NOMO-1 treated with dmso at 0.1 percent for 144 hours (cell line): ENCODE data around the gene USP6NL.

Experiments
- DNase-seq: peaks from one replicate; lab custom pipeline; 2025; ENCODE audit not compliant: unreplicated experiment; lab: John Stamatoyannopoulos, UW

The USP6NL gene

GRCh38 chr10:11429439-11430052, 181.9 kb downstream of the USP6NL start:
- no peak for DNase-seq

DNA sequence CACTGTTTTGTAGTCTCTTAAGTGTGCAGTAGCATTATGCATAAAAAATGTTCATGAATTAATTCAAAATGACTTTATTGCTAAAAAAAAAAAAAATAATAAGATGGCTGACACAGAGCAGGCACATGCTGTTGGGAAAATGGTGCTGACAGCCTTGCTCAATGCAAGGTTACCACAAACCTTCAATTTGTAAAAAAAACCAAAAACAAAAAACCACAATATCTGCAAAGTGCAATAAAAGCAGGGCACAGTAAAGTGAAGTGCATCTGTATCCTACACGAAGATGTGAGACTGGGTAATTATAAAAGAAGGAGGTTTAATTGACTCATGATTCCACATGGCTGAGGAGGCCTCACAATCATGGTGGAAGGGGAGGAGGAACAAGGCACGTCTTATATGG, 185.8 kb downstream of the USP6NL start:
- DNase-seq, result no peak

DNA sequence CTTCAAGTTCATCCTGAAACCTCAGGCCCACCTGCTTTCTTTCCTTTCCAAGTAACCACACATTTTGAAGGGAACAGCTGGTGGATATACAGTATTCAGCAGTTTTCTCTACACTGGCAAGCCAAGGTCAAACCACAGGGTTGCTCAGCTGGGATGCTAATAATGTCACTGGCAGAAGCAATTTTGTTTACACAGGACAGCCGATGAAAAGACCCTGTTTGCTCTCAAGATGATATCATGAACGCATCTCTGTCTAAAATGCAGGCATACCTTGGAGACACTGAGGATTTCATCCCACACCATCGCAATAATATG, 186.2 kb downstream of the USP6NL start:
- DNase-seq, result no peak

DNA sequence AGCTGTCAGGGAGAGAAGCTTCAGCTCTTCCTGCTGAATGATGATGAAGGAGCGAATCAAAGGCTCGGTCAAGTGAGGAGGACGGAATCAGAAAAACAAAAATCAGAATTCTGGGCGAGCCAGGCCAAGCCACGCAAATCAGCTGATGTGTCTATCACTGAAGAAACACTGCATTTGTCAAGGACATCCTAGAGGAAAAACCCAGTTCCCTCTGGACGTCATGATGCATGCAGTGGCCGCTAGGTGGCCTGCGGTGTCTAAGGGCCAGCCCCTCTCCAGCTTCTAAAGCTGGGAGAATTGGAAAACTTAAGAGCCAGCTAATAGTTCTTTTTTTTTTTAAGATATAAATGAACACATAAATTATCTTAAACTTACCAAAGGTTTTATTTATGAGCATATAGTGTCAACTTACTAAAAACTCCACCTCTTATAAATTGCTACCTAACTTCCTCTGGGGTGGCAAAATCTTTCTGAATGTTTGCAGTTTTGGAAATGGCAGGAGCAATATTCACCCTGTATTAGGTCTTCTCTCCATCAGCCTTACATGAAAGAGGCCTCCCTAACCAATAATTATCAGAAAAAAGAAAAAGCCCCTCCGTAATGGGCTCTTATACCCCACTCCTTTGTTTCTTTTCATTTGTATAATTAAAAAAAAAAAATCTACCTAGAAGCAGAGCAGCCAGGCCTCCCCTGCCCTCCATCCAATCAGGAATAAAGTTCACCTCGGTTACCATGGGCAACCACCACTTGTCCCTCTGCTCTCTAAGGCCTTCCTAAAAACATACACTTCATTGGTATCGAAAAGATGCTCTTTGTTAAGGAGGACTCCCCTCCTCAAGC, 186.8 kb downstream of the USP6NL start:
- no peak for DNase-seq

DNA sequence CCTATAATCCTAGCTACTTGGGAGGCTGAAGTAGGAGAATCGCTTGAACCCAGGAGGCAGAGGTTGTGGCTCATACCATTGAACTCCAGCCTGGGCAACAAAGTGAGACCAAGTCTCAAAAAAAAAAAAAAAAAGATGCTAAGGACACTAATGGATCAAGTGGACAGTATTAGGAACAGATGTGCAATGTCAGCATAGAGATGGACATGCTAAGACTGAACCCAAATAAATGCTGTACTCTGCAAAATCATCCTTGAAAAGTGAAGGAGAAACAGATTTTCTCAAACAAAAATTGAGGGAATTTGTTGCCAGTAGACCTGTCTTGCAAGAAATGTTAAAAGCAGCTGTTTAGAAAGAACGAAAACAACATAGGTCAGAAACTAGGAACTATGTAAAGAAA, 194.5 kb downstream of the USP6NL start:
- no peak for DNase-seq

GRCh38 chr10:11415095-11415494, 196.4 kb downstream of the USP6NL start:
- no peak for DNase-seq

DNA sequence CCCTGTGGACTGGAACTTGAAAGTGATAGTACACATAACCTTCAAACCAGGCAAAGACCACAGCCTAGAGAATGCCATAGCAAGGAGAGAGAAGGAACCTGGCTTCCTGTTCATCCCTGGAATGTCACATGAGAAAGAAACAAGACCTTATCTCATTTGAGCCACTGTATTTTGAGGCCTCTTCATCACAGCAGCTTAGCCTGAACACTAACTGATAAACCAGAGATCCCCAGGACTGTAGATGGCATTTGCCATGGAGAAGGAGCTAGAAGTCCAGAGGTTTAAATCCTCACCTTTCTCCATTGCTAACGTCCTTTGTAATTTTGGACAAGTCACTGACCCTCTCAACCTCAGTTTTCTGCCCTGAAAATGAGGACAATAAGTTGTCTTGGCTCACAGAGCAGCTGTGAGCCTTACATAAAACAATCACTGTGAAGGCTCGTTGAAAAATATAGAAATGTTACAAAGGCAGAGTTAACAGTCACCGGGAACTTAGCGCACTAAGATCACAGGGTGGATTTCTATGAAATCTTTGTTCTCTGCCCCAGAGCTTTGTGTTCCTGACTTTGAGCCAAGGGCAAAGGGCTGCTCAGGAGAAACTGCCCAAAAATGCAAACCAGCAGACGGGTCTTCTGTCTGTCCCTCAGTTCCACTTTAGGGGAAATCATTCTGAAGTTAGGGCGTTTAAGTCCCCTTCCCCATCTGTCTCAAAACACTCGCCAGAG, 197.0 kb downstream of the USP6NL start:
- no peak for DNase-seq

DNA sequence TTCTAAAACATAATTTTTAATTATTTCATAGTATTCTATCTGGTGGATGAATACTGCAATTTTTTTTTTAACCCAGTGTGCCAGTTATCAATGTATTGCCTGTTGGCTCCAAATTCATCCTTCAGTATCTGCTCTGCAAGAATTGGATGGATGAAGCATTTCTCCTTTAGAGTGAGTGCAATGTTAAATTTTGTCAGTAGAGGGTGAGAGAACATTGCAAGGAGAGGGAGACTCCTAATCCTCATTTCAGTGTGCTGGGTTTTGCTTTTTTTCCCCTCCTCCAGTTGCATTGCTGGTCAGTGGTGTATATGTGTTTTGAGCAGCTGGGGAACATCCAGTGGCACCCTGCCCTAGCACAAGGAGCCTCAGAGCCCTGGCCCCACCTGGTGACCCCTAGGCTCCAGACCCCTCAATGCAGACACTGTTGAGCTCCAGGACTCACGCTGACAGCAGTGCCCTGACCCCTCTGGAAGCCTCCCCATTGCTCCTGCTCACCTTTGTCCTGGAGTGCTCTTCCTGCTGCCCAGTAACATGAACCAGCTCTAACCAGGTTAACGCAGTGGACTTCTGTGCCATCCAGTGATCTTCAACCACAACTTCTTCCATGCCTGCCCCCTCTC, 199.4 kb downstream of the USP6NL start:
- no peak for DNase-seq

DNA sequence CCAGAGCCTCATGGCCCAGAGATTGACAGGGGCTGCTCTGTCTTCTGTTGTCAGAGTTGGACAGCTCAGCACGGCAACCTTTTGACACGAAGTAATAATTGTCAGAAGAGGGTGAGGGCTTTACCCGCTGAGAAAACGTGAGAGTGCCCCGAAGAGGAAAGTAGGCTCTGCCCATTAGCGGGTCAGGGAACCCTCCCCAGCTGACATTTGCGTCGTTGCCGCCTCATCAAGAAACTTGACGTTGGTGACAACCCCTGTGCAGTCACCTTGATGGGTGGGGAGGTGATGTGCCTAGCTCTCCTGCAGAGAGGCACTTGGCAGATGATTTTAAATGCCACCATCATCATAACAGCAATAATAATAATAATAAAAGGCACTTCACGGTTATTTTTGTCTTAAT, 202.1 kb downstream of the USP6NL start:
- no peak for DNase-seq

- no peak for DNase-seq
These were observed 203.5 kb downstream of the USP6NL start for GRCh38 chr10:11407939-11408338.

DNA sequence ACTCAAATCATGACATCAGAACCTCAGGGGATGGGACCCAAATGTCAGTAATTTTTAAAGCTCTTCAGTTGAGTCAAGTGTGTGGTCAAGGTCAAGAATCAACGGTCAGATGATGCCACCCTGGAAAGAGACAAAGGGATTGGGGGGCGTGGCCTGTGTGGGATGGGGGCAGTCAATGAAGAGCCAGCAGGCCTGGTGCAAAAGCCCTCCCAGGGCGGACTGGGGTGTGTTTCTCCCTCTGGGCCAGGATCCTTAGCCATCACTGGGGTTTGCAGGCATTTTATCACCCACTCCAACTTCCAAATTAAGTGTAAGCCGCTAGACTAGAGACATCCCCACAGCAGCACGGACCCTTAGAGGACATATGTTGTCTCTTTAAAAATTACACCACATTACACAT, 204.7 kb downstream of the USP6NL start:
- no peak for DNase-seq

- DNase-seq, result no peak
These were observed 206.5 kb downstream of the USP6NL start for GRCh38 chr10:11404901-11405300.
